HEK293T (cell line): Measurements from ENCODE around the gene ERVFRD-1.

ENCODE experiments used
- HDGF ChIP-seq: fragments of 450-650 bp; IDR thresholded peaks from 2 replicates; pipeline ENCODE4 v1.6.1; 2017; ENCODE audit warnings: antibody characterized with exemption, borderline replicate concordance
- SP1 ChIP-seq: fragments of 450-650 bp; IDR thresholded peaks from 2 replicates; pipeline ENCODE4 v1.6.1; 2017
- TARDBP ChIP-seq: fragments of 450-650 bp; IDR thresholded peaks from 2 replicates; pipeline ENCODE4 v1.6.1; 2016

DNA sequence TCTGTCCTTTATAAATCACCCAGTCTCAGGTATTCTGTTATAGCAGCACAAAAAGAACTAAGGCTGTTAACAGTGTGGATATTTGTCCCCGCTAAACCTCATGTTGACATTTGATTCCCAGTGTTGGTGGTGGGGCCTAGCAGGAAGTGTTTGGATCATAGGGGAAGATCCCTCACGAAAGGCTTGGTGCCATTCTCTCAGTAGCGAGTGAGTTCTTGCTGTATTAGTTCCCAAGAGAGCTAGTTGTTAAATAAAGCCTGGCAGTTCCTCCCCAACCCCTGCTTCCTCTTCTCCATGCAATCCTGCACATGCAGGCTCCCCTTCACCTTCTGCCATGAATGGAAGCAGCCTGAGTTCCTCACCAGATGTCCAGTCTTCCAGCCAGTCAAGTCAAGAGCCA lies 29.8 kb upstream of the ERVFRD-1 start:
- TF ChIP-seq SP1 (no peak), HDGF (no peak), TARDBP (no peak)
